GM19238 (cell line): ENCODE results near the gene OR2T35.
A peak's percentile ranks its signal among the peaks of the same experiment; 100 is the strongest.
"Not testable (repeated sequence)": the region's sequence is repeated elsewhere in the genome, so short reads cannot be mapped to it uniquely, and the experiment has no call there.

Experiments
- DNase-seq: peaks from one replicate; pipeline ENCODE4 v3.0.0; 2011; ENCODE audit warnings: low spot score; ENCODE audit not compliant: insufficient read length

The OR2T35 gene

GRCh38 chr1:248645178-248645577 lies at the start of gene OR2T35:
OR2T35 (minus strand) TSS chr1:248645278; CDS start chr1:248639258, 6,020 bp downstream.
- not testable (repeated sequence) for DNase-seq

DNA sequence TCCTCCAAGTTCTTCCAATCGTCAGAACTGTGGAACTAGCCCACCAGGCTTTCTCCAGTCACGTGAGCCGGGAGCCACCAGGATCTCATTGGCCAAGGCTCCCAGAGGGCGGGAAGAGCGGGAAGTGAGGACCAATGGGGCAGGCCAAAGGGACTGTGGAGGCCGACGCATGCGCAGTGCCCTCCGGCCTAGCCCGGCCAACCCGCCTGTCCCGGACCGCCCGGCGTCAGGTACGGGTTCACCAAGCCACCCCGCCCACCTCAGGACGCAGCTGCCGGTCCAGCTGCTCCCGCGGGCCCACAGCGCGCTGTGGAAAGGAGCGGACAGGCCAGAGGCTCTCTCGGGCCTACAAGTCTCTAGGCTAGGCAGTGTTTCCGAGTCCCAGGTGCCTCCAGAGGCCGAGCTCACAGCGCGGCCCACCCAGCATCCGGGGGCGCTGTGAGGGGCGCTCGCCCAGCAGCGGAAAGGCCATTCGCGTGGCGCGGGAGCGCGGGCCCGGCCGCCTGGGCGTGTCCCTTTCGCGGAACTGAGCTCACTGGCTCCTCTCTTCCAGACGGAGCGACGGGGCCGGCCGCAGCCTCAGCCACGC lies 46.6 kb upstream of the OR2T35 start:
- DNase-seq = no peak

DNA sequence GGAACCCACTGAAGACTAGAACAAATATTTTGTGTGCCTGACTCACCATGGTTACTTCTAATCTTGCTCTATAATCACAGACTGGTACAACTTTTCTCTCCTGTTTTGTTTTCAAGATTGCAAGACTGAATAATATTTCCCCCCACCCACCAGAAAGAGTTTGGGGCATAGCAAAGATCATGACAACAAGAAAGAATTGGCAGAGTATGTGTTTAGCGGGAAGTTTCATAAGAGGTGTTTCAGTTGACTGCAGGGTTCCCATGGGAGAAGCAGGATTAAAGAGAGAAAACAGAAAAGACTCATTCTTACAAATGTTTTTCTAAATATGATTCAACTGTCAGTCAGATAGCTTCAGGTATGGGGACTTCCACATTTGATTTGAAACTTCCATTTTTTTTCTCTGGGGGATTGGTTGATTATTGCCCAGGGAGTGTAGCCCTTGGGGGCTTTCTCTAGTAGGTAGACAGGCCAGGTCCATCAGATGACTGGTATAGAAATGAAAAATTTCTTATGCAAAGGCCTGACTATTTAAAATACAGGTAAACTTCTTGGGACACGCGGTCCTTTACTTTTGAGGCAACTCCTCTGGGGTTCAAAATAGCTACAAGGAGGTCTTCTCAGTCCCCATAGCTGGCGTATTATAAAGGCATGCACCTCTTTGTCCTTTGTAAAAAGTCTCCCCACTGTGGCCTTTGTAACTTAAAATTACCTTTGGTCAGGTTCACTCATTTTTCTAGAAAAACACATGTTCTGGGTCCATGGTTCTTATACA lies 43.6 kb upstream of the OR2T35 start:
- DNase-seq = peak; percentile 35

GRCh38 chr1:248686815-248687214 lies 41.7 kb upstream of the OR2T35 start:
- DNase-seq = peak; percentile 39

GRCh38 chr1:248681651-248682050 lies 36.6 kb upstream of the OR2T35 start:
- no peak for DNase-seq

DNA sequence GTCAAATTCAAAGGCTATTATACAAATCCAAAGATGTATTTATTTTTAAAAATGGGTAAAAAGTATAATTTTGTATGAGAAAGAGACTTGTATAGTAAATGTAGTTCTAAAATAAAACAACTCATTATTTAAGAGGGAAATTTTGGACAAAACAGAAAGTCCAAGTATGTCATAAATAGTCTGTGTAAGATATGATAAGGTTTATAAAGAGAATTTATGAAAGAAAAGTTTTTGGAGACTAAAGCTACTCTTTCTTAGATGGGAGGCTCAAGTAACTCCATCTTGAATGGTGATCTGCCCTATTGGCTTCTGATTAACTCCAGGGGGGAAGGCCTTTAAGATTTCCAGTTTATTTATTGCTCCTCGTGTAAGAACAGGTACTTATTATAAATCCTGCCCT lies 24.9 kb upstream of the OR2T35 start:
- DNase-seq = no peak

DNA sequence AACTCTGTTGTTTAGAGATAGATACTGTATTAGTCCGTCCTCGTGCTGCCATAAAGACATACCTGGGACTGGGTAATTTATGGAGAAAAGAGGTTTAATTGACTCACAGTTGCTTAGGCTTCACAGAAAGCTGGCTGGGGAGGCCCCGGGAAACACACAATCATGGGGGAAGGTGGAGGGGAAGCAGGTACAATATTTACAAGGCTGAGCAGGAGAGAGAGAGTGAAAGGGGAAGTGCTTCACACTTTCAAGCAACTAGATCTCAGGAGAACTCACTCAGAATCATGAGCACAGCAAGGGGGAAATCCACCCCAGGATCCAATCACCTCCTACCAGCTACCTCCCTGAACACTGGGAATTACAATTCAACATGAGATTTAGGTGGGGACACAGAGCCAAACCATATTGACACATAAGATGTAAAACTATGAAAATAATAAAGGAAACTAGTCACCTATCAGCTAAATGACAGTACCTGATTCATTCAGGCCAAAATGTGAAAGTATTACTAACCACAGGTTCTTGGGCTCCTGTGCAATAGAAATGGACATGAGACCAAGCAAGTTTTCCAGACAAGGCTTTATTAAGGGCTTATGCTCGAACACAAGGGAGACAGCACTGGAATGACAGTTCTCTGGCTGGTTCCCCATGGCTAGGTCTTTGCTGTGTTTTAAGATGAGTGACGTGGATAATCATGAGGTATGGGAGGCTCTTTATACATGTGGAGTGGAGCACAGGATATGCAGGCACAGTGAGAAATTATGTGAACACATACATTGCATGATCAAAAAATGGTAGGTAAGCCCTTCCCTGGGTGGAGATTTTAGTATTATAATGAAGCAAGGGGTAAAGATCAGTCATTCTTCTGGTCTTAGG lies 18.6 kb upstream of the OR2T35 start:
- DNase-seq = not testable (repeated sequence)

DNA sequence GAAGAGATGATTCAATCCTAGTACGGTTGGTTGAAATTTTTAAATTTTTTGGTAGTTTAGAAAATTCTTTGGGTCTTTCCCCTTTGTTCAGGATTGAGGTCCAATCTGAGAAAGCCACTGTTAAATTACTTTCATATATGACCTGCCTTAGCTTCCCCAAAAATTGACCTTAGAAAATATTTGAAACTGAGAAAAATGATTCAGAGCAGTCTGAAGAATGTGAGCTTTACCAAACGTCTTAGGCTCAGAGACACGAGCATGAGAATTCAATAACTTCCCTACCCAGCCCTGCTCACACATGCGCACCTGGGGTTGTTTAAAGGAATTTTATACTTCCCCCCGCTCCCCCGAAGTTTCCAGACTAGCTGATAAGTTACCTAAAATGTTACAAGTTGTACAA lies 11.7 kb upstream of the OR2T35 start:
- DNase-seq = not testable (repeated sequence)

DNA sequence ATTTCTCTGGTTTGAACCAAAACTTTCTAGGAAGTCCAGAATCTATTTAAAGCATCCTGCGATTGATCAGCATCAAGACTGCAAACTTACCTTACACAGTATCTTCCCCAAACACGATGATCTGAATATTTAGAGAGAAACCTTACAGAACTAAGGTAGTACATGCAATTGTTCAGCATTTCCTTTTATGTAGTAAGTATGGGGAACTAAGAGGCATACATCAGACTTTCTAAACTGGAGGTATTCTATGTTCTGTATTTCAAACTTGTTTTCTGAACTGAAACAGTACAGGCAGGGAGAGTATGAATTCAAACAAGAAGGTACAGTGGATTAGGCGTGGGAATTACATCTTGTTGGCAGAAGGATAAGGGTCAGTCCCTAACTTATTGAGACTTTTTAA lies 10.3 kb upstream of the OR2T35 start, which contains the start of gene OR2T27:
Gene OR2T27 (minus strand): TSS at position 175 of the 400 bp plus-strand sequence. CDS start 4,644 bp downstream, outside the sequence.
- DNase-seq = not testable (repeated sequence)

GRCh38 chr1:248648770-248649536 lies 3.9 kb upstream of the OR2T35 start:
- DNase-seq = not testable (repeated sequence)

DNA sequence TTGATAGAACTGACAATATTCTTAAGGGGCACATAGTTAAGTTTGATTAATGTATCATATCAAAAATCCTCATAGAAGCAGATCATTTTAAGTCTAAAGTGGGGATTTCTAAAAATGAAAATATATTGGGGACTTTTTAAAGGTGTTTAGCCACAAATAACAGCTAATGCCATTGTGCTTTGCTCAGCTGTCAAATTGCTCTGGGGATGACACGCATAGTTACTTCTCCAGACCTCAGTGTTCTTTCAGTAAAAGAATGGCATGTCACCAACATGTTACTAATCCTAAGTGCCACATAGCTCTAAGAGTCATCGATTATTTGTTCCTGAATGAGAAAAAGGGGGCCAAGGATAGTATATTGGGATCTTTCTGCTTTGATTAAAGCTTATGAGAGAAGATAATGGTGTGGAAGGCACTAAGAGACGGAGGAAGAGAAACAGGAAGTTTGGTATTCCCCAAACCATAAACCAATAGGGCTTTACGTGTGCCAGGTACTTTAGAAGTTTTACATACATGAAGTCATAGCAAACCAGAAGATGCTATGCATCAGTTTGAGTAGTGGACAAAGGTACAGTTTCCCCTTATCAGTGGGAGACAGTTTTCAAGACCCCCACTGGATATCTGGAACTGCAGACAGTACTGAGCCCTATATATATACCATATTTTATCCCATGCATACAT lies 2.0 kb downstream of the OR2T35 start:
- not testable (repeated sequence) for DNase-seq

DNA sequence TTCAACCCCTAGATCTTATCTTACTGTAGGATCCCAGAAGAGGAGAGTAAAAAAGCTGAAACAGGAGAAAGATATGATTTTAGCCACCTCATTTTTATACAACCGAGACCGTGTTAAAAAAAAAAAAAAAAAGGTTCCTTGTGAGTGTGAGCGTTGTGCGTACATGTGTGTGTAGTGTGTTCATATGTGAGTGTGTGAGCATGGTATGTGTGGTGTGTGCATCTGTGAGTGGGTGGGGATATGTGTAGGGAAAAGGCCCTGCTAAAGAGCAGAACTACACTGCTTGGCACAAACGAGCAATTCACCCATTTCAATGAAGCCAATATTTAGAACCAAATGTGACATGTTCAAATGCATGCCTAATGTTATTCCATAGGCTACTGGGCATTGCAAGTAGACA lies 3.5 kb downstream of the OR2T35 start:
- DNase-seq = not testable (repeated sequence)

DNA sequence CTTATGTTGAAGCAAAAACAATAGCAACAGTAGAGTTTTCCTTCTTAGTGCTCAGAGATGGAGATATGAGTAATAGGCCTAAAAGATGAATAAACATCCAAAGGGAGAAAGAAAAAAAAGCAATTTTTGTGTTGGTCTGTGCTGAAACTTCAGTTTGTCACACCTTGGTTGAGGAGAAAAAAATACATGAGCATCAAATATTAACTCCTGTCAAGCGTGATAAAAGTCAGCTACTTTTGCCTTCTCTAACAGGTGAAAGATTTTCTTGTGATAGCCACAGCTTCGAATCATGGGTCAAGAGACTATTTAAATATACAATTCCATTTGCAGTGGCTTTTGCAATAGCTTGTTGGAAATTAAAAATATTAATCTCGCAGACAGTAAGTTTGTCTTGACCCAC lies 4.2 kb downstream of the OR2T35 start:
- DNase-seq = not testable (repeated sequence)

DNA sequence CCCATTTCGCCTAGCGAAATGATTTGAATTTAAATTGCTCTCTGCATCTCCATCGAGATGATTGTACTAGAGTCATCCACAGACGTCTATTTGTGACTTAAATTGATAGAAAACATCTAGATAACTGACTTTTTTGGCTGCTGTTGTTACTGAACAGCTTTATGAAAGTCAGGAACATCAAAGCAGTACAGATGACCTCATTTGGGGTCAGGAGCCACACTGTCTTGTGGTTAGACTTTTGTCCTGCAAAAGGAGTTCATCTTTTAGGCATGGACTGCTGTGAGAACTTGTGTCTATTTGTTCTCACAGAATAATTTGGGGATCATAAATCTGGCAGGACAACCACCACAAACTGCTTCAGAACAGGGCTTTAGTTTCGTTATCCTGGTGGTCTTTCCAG lies 5.4 kb downstream of the OR2T35 start:
- not testable (repeated sequence) for DNase-seq

DNA sequence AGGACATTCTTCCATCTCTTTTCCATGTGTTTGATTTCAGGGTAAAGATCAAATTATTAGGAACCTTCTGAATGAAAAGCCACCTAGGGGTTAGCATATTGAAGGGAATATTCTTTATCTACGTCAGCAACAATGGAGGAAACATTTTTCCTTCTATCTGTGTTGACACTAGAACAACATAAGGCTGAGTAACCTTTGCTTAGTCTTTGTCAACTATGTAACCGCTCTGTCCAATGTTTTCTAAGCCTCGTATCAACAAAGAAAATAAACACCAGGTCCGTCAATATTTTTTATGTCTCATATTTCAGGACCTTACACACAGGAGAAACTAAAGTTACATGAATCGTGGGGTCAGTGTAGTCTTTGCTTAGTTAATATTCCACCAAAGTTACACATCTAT lies 8.5 kb downstream of the OR2T35 start:
- not testable (repeated sequence) for DNase-seq

DNA sequence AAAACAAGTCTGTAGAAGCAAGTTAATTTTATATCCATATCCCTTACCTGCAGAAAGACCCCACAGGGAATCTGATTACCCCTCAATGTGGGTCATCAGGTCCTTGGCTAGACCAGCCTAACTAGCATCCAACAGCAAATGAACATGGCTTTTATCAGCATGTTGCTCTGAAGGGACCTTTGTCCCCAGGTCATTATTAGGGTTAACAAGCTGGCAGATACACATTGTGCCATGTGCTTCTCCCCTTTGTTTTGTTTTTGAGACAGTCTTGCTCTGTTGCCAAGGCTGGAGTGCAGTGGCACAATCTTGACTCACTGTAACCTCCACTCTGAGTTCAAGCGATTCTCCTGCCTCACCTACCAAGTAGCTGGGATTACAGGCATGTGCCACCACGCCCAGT lies 10.1 kb downstream of the OR2T35 start, which contains the start of gene OR2T11:
Gene OR2T11 (minus strand): TSS at position 101 of the 400 bp plus-strand sequence. CDS start 7,963 bp downstream, outside the sequence.
- DNase-seq = not testable (repeated sequence)

DNA sequence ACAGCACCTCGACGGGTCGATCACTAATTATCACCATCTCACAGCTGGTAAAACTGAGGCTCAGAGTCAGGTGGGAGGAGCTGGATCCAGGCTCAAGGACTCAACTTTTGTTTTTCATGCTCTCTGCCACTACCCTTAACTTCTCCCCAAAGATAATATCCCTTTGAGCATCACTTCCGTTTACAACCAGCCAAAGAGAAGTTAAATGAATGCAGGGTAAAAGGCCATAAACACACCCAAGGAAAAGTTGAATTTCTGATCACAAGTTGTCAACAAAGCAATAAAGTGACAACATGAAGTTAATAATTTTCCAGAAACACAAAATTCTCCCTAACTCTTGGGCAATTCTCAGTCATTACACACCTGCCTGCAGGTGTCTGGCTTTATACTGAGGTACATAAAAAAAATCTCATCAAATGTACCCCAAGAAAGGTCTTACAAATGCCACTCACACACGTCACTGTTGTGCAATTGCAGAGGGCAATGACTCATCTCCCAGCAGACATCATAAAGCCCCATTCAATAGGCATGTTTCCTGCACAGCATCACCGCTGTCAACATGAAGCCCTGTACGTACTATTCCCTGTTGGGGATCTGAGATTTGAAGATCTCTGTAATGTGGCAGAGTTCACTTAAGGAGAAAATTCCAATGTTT lies 13.6 kb downstream of the OR2T35 start:
- no peak for DNase-seq

- no peak for DNase-seq
Measured at GRCh38 chr1:248630551-248630950, 14.5 kb downstream of the OR2T35 start.

- peak; percentile 32 for DNase-seq
Measured at GRCh38 chr1:248627971-248628844, 16.9 kb downstream of the OR2T35 start.
